ENCODE measurements around the gene TRIP12. TPM values are rescaled to one million over a fixed set of nuclear protein-coding genes. Genes with fewer than 3 reads are reported as not detected.

The TRIP12 gene
- total and polyA plus RNA-seq, 2 donors (not counting 3 experiments of a cell fraction or from before 2014, with no cell fraction given) = 53.8 to 278 TPM

GRCh38 chr2:229795058-229795457 lies 126.8 kb downstream of the TRIP12 start:
- TF ChIP-seq, protein P1, sequence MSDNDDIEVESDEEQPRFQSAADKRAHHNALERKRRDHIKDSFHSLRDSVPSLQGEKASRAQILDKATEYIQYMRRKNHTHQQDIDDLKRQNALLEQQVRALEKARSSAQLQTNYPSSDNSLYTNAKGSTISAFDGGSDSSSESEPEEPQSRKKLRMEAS (IDR thresholded peaks at IDR 0.05; ENCODE audit: insufficient read depth, insufficient read length) = no peak
- TF ChIP-seq MYC (IDR thresholded peaks at IDR 0.05; ENCODE audit: low read depth, low read length) (no peak), FOS (IDR thresholded peaks at IDR 0.05; ENCODE audit: borderline replicate concordance, insufficient read depth, low read length) (no peak), JUN (IDR thresholded peaks at IDR 0.05; ENCODE audit: borderline replicate concordance, insufficient read depth, insufficient read length, low read depth) (no peak)
- Histone ChIP-seq H3K4me3 (replicated peaks in 1 of 3; ENCODE audit: insufficient read depth in 1 of 3, low read depth in 1 of 3, low read length in 3 of 3) (no peak overlapping the region), H3K4me2 (ENCODE audit: insufficient read depth, low read length) (no peak overlapping the region), H3K27ac (ENCODE audit: insufficient read depth, low read depth, low read length) (no peak overlapping the region), H3K4me1 (ENCODE audit: control insufficient read depth, extremely low read depth, insufficient read depth, low read length) (peaks cover 5% of the 10 kb centered on the region), H2AFZ (ENCODE audit: low read depth, low read length) (no peak overlapping the region), H3K9me1 (replicated peaks; ENCODE audit: control insufficient read depth, extremely low read depth, insufficient read depth, low read length) (no peaks in the 10 kb centered on the region), H3K9me3 (replicated peaks; ENCODE audit: control insufficient read depth, insufficient read depth, low read length) (no peaks in the 10 kb centered on the region), H3K79me2 (ENCODE audit: control insufficient read depth, insufficient read depth, low read length) (peaks cover 2% of the 10 kb centered on the region), H3K27me3 (ENCODE audit: control insufficient read depth in 2 of 2, insufficient read depth in 2 of 2, low read length in 2 of 2) (no peaks in the 10 kb centered on the region), H3K36me3 (ENCODE audit: control insufficient read depth in 2 of 2, extremely low read depth in 1 of 2, insufficient read depth in 2 of 2, low read length in 2 of 2) (peaks cover 17 to 50% of the 10 kb centered on the region in 2 experiments), H4K20me1 (replicated peaks; ENCODE audit: control insufficient read depth, extremely low read depth, insufficient read depth, low read length) (peaks cover 5% of the 10 kb centered on the region), H3K9ac (replicated peaks; ENCODE audit: extremely low read depth, insufficient read depth, low read length) (no peak overlapping the region)
- ChIA-PET CTCF (no interaction called here), POLR2A (no interaction called here)
- intact Hi-C loops (cut with micrococcal nuclease) = loop anchor here (10.0 kb wide), 1 partner anchor 820 kb away; no protein-coding TSS in a partner anchor
- FAIRE-seq (no peak), DNase-seq (ENCODE audit: low read depth, low spot score) (no peak)
- no TSS peak for BruUV-seq (replicated peaks)
- dilution Hi-C loops (cut with MboI; ENCODE audit: extremely low pct_ligation_motif_present, low sequenced_read_pairs) = no loop called here

DNA sequence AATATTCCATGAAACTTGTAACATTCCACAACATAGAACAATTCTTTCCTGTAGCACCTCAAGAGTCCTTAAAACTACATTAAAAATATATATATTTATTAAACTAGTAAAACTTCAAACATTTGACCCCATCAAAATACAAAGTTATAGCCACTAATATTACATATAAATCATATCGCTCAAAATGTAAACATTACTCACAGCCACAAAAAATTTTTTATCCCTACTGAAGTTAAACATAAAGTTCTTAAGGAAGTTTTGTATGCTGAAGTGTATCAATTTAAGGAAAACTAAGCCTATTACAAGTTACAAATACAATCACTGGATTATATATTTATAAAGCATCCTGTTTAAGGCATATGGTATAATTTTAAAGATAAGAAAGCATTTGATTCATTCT lies 127.2 kb downstream of the TRIP12 start:
- POLR2A ChIA-PET = no interaction called here
- H3K9me1 ChIP-seq (replicated peaks; ENCODE audit: control insufficient read depth, extremely low read depth, insufficient read depth, low read length) = no peaks in the 10 kb centered on the region

More for the DNA sequence above, 127.2 kb downstream of the TRIP12 start:
- Histone ChIP-seq H3K36me3 (ENCODE audit: control insufficient read depth in 2 of 2, extremely low read depth in 1 of 2, insufficient read depth in 2 of 2, low read length in 2 of 2) (peaks cover 17 to 50% of the 10 kb centered on the region in 2 experiments), H3K4me3 (replicated peaks in 1 of 3; ENCODE audit: insufficient read depth in 1 of 3, low read depth in 1 of 3, low read length in 3 of 3) (no peak overlapping the region), H2AFZ (ENCODE audit: low read depth, low read length) (no peak overlapping the region), H3K9me3 (replicated peaks; ENCODE audit: control insufficient read depth, insufficient read depth, low read length) (no peaks in the 10 kb centered on the region), H3K4me1 (ENCODE audit: control insufficient read depth, extremely low read depth, insufficient read depth, low read length) (peaks cover 5% of the 10 kb centered on the region), H3K27ac (ENCODE audit: insufficient read depth, low read depth, low read length) (no peak overlapping the region), H4K20me1 (replicated peaks; ENCODE audit: control insufficient read depth, extremely low read depth, insufficient read depth, low read length) (peaks cover 5% of the 10 kb centered on the region), H3K4me2 (ENCODE audit: insufficient read depth, low read length) (no peak overlapping the region), H3K27me3 (ENCODE audit: control insufficient read depth in 2 of 2, insufficient read depth in 2 of 2, low read length in 2 of 2) (no peaks in the 10 kb centered on the region), H3K9ac (replicated peaks; ENCODE audit: extremely low read depth, insufficient read depth, low read length) (no peak overlapping the region), H3K79me2 (ENCODE audit: control insufficient read depth, insufficient read depth, low read length) (peaks cover 2% of the 10 kb centered on the region)
- no peak for TF ChIP-seq FOS (IDR thresholded peaks at IDR 0.05; ENCODE audit: borderline replicate concordance, insufficient read depth, low read length)
- TF ChIP-seq, protein P1 (IDR thresholded peaks at IDR 0.05; ENCODE audit: insufficient read depth, insufficient read length) = no peak
- TF ChIP-seq MYC (IDR thresholded peaks at IDR 0.05; ENCODE audit: low read depth, low read length) = no peak
- TF ChIP-seq EZH2 (IDR thresholded peaks at IDR 0.05; ENCODE audit: borderline replicate concordance, low read depth, low read length, severe bottlenecking) = no peak
- TF ChIP-seq, protein P2, sequence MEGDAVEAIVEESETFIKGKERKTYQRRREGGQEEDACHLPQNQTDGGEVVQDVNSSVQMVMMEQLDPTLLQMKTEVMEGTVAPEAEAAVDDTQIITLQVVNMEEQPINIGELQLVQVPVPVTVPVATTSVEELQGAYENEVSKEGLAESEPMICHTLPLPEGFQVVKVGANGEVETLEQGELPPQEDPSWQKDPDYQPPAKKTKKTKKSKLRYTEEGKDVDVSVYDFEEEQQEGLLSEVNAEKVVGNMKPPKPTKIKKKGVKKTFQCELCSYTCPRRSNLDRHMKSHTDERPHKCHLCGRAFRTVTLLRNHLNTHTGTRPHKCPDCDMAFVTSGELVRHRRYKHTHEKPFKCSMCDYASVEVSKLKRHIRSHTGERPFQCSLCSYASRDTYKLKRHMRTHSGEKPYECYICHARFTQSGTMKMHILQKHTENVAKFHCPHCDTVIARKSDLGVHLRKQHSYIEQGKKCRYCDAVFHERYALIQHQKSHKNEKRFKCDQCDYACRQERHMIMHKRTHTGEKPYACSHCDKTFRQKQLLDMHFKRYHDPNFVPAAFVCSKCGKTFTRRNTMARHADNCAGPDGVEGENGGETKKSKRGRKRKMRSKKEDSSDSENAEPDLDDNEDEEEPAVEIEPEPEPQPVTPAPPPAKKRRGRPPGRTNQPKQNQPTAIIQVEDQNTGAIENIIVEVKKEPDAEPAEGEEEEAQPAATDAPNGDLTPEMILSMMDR (IDR thresholded peaks at IDR 0.05; ENCODE audit: extremely low read depth in 1 of 2, insufficient read depth in 1 of 2, low read depth in 1 of 2, low read length in 2 of 2) = no peak
- no peak for TF ChIP-seq POLR2A (IDR thresholded peaks at IDR 0.05; ENCODE audit: low read depth, low read length)
- no peak for TF ChIP-seq POLR2AphosphoS5 (IDR thresholded peaks at IDR 0.05; ENCODE audit: insufficient read depth, low read depth, low read length)
- no peak for TF ChIP-seq GATA2 (IDR thresholded peaks at IDR 0.05; ENCODE audit: insufficient read depth, insufficient read length, low read depth, low read length)
- CTCF ChIA-PET = no interaction called here
- no peak for DNase-seq (ENCODE audit: low read depth, low spot score)
- dilution Hi-C loops (cut with MboI; ENCODE audit: extremely low pct_ligation_motif_present, low sequenced_read_pairs) (no loop called here), intact Hi-C loops (cut with micrococcal nuclease) (loop anchor here (10.0 kb wide), 1 partner anchor 820 kb away; no protein-coding TSS in a partner anchor)
- no TSS peak for BruUV-seq (replicated peaks)
- FAIRE-seq = no peak
